Measurements from ENCODE around the gene PPM1B.
"Not testable (repeated sequence)": the region's sequence is repeated elsewhere in the genome, so short reads cannot be mapped to it uniquely, and the experiment has no call there.

The PPM1B gene

GRCh38 chr2:44201648-44202165 lies 33.0 kb downstream of the PPM1B start:
- peaks cover 18% of the 10 kb centered on the region for H3K36me3 Mint-ChIP-seq
- H3K27me3 Mint-ChIP-seq, result no peaks in the 10 kb centered on the region
- peaks cover 4% of the 10 kb centered on the region for H3K9me3 Mint-ChIP-seq (ENCODE audit: low read depth)
- H3K27ac Mint-ChIP-seq, result peak overlapping the region; percentile 46
- H3K4me3 Mint-ChIP-seq, result no peak overlapping the region
- peaks cover 71% of the 10 kb centered on the region for H3K4me1 Mint-ChIP-seq (ENCODE audit: low read depth)

GRCh38 chr2:44203542-44203941 lies 34.9 kb downstream of the PPM1B start:
- Mint-ChIP-seq H3K36me3 (peaks cover 18% of the 10 kb centered on the region), H3K9me3 (ENCODE audit: low read depth) (peaks cover 4% of the 10 kb centered on the region), H3K4me1 (ENCODE audit: low read depth) (peaks cover 67% of the 10 kb centered on the region), H3K27ac (peak overlapping the region; percentile 4), H3K4me3 (peak overlapping the region; percentile 2), H3K27me3 (no peaks in the 10 kb centered on the region)

DNA sequence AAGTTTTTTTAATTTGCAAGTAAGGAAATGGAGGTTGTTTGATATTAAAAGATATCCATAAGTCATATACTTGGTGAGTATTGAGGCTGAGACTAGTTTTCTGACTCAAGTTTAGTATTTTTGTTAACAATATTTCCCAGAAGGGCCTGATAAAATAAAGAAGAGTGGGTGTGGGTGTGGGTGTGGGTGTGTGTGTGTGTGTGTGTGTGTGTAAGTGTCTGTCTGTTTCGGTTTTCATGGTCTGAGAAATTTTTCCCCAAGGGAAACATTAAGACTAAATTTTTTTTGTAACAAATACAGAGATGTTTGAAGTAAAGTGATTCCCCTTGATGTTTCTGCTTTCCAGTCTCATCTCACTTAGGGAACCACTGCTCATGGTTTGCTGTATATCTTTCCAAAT lies 36.5 kb downstream of the PPM1B start:
- H3K36me3 Mint-ChIP-seq, result peaks cover 18% of the 10 kb centered on the region
- H3K4me3 Mint-ChIP-seq, result peak overlapping the region; percentile 3
- no peaks in the 10 kb centered on the region for H3K27me3 Mint-ChIP-seq
- H3K27ac Mint-ChIP-seq, result peak overlapping the region; percentile 75
- peaks cover 58% of the 10 kb centered on the region for H3K4me1 Mint-ChIP-seq (ENCODE audit: low read depth)
- peaks cover 4% of the 10 kb centered on the region for H3K9me3 Mint-ChIP-seq (ENCODE audit: low read depth)

DNA sequence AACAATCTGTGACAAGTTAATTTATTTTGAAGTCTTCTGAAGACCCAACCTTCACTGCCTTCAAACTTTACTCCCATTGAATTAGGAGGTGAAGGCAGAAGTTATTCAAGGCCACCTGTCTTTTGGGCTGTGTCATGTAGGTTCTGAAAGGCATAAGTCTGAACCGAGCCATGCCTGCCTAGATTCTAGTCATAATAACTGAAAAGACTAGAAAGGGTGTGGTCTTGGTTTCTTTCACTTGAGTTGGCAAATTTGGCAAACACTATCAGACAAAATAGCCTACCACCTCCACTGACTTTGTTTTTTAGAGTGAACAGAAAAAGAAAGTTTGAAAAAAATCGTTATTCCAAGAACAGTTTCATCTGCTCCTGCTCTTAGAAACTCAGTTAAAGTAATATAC lies 38.4 kb downstream of the PPM1B start:
- Mint-ChIP-seq H3K36me3 (peaks cover 10% of the 10 kb centered on the region), H3K27ac (no peak overlapping the region), H3K4me3 (no peak overlapping the region), H3K4me1 (ENCODE audit: low read depth) (peaks cover 41% of the 10 kb centered on the region), H3K9me3 (ENCODE audit: low read depth) (peaks cover 4% of the 10 kb centered on the region), H3K27me3 (no peaks in the 10 kb centered on the region)

- not testable (repeated sequence) for H3K27ac Mint-ChIP-seq; H3K27me3 Mint-ChIP-seq; H3K4me3 Mint-ChIP-seq; H3K9me3 Mint-ChIP-seq (ENCODE audit: low read depth)
- peaks cover 10% of the 10 kb centered on the region for H3K36me3 Mint-ChIP-seq
- H3K4me1 Mint-ChIP-seq (ENCODE audit: low read depth), result peaks cover 38% of the 10 kb centered on the region
Measured at GRCh38 chr2:44207648-44208047, 39.0 kb downstream of the PPM1B start.

GRCh38 chr2:44210362-44210761 lies 41.7 kb downstream of the PPM1B start:
- no peak overlapping the region for H3K27ac Mint-ChIP-seq
- H3K9me3 Mint-ChIP-seq (ENCODE audit: low read depth), result no peaks in the 10 kb centered on the region
- peaks cover 3% of the 10 kb centered on the region for H3K36me3 Mint-ChIP-seq
- no peaks in the 10 kb centered on the region for H3K27me3 Mint-ChIP-seq
- H3K4me3 Mint-ChIP-seq, result no peak overlapping the region
- H3K4me1 Mint-ChIP-seq (ENCODE audit: low read depth), result peaks cover 27% of the 10 kb centered on the region

DNA sequence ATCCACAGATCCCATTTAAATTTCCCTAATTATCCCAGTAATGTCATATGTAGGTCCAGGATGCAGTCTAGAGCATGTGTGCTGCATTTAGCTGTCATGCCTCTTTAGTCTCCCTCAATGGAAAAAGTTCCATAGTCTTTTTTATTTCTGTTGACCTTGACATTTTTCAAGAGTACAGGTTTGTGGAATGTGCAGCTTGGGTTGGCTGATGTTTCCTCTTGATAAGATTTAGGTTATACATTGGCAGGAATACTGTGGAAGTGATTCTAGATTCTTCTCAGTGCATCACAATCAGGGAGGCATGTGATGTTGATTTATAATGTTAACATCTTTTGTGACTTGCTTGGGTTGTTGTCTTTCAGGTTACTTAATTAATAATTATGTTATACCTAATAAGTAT lies 42.5 kb downstream of the PPM1B start:
- peaks cover 30% of the 10 kb centered on the region for H3K4me1 Mint-ChIP-seq (ENCODE audit: low read depth)
- H3K27me3 Mint-ChIP-seq, result no peaks in the 10 kb centered on the region
- H3K9me3 Mint-ChIP-seq (ENCODE audit: low read depth), result no peaks in the 10 kb centered on the region
- no peak overlapping the region for H3K27ac Mint-ChIP-seq
- peaks cover 7% of the 10 kb centered on the region for H3K36me3 Mint-ChIP-seq
- no peak overlapping the region for H3K4me3 Mint-ChIP-seq

GRCh38 chr2:44212302-44212701 lies 43.6 kb downstream of the PPM1B start:
- peaks cover 30% of the 10 kb centered on the region for H3K4me1 Mint-ChIP-seq (ENCODE audit: low read depth)
- H3K4me3 Mint-ChIP-seq, result no peak overlapping the region
- no peaks in the 10 kb centered on the region for H3K9me3 Mint-ChIP-seq (ENCODE audit: low read depth)
- peaks cover 7% of the 10 kb centered on the region for H3K36me3 Mint-ChIP-seq
- H3K27ac Mint-ChIP-seq, result no peak overlapping the region
- H3K27me3 Mint-ChIP-seq, result no peaks in the 10 kb centered on the region

DNA sequence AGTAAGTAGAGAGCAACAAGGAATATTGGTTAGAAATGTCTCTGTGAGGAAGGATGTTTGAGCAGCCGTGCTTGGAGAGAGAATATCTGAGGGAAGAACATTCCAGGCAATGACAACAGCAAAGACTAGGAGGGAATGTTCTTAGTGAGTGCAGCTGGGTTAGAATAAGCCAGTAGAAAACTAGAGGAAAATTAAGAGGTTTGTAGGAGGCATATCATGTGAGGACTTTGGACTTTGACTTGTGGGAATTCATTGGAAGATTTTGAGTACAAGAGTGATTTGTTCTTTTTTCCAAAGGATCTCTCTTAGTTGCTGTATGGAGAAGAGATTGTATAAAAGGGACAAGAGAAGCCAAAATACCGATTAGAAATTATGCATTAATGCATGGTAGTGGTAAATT lies 47.2 kb downstream of the PPM1B start:
- Mint-ChIP-seq H3K4me3 (no peak overlapping the region), H3K27ac (peak overlapping the region; percentile 70), H3K36me3 (peaks cover 8% of the 10 kb centered on the region), H3K27me3 (no peaks in the 10 kb centered on the region), H3K4me1 (ENCODE audit: low read depth) (peaks cover 29% of the 10 kb centered on the region), H3K9me3 (ENCODE audit: low read depth) (no peaks in the 10 kb centered on the region)

DNA sequence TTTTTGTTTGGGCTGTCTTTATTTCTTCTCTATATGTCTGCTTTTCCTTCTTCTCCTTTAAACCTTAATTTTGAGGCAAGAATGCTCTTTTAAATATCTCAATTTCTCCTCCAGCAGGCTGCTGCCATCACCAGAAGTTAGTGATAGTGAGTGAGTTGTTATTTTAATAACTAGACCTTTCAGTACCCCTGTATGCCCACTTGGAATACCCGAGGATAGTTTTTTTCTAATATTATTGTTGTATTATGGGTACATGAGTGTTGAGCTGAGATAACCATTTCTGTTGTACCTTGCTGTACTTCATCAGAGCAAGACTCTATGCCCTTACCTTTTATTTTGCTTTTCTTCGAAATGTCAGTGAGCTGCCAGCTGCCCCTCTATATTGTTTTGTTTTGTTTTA lies 50.1 kb downstream of the PPM1B start:
- Mint-ChIP-seq H3K4me3 (no peak overlapping the region), H3K9me3 (ENCODE audit: low read depth) (no peaks in the 10 kb centered on the region), H3K27me3 (no peaks in the 10 kb centered on the region), H3K36me3 (peaks cover 8% of the 10 kb centered on the region), H3K4me1 (ENCODE audit: low read depth) (peaks cover 20% of the 10 kb centered on the region), H3K27ac (no peak overlapping the region)

GRCh38 chr2:44226753-44227152 lies 58.1 kb downstream of the PPM1B start:
- no peak overlapping the region for H3K27ac Mint-ChIP-seq
- H3K9me3 Mint-ChIP-seq (ENCODE audit: low read depth), result no peaks in the 10 kb centered on the region
- peaks cover 15% of the 10 kb centered on the region for H3K4me1 Mint-ChIP-seq (ENCODE audit: low read depth)
- H3K36me3 Mint-ChIP-seq, result peaks cover 10% of the 10 kb centered on the region
- no peaks in the 10 kb centered on the region for H3K27me3 Mint-ChIP-seq
- H3K4me3 Mint-ChIP-seq, result no peak overlapping the region

DNA sequence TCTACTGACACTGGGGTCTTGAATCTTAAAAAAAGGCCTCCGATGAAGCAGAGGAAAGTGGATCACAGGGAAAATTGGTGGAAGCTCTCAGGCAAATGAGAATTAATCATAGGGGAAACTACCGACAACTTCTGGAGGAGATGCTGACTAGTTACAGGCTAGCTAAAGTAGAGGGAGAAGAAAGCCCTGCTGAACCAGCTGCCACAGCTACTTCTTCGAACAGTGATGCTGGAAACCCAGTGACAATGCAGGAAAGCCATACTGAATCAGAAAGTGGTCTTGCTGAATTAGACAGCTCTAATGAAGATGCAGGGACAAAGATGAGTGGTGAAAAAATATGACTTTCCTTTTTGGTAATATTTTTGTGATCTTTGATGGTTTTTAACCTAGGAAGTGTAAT lies 61.7 kb downstream of the PPM1B start:
- Mint-ChIP-seq H3K9me3 (ENCODE audit: low read depth) (no peaks in the 10 kb centered on the region), H3K4me1 (ENCODE audit: low read depth) (peaks cover 24% of the 10 kb centered on the region), H3K27me3 (no peaks in the 10 kb centered on the region), H3K4me3 (no peak overlapping the region), H3K36me3 (peaks cover 6% of the 10 kb centered on the region), H3K27ac (peak overlapping the region; percentile 83)

DNA sequence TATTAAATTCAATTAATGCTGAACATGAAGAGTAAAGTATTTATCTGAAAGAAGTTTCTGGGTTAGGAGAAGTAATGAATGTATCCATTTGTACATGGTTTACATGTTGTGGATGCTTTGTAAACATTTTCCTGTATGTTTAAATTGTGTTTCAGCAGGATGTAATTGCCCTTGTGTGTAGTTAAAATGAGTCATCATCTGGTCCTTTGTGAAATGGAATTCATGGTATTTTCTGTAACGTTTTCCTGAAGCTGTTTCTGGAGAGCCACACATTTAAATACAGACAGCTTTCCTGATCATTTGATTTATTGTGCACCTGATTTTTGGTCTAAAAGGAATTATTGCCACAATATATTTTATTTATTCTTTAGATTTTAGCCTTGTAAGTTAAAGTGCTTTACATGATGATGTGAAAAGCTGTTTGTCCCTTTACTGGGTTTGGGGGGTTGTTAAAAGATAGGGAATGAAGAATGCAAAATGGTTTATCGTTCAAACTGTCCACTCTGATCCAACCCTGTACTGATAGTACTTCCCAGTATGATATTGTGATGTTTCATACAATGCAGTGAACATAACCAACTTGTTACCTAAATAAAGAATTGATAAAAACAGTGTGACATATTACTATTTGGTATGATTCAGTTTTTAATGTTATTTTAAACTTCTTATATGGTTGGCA lies 64.9 kb downstream of the PPM1B start:
- no peak overlapping the region for H3K4me3 Mint-ChIP-seq
- peaks cover 38% of the 10 kb centered on the region for H3K4me1 Mint-ChIP-seq (ENCODE audit: low read depth)
- H3K9me3 Mint-ChIP-seq (ENCODE audit: low read depth), result no peaks in the 10 kb centered on the region
- H3K27ac Mint-ChIP-seq, result no peak overlapping the region
- H3K27me3 Mint-ChIP-seq, result no peaks in the 10 kb centered on the region
- peaks cover 4% of the 10 kb centered on the region for H3K36me3 Mint-ChIP-seq

DNA sequence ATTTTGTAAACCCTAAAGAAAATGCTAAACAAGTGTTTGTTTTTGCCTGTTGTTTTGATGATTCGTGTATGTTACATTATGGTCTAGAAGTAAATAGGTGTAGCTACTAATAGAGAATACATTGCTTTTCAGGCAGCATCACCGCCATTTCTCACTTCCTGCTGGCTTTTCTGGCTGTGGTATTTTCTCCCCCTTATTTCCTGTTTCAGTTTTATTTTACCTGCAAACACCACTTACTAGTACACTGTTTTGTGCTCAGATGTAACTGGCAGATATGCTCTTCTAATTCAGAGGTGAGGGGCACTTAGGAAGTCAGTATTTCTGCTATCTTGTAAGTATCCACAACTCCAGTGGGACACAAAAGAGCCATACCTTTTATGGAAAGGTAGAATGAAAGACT lies 68.5 kb downstream of the PPM1B start:
- Mint-ChIP-seq H3K36me3 (peaks cover 4% of the 10 kb centered on the region), H3K4me3 (peak overlapping the region; percentile 70), H3K4me1 (ENCODE audit: low read depth) (peaks cover 37% of the 10 kb centered on the region), H3K27ac (peak overlapping the region; percentile 77), H3K27me3 (no peaks in the 10 kb centered on the region), H3K9me3 (ENCODE audit: low read depth) (no peaks in the 10 kb centered on the region)

DNA sequence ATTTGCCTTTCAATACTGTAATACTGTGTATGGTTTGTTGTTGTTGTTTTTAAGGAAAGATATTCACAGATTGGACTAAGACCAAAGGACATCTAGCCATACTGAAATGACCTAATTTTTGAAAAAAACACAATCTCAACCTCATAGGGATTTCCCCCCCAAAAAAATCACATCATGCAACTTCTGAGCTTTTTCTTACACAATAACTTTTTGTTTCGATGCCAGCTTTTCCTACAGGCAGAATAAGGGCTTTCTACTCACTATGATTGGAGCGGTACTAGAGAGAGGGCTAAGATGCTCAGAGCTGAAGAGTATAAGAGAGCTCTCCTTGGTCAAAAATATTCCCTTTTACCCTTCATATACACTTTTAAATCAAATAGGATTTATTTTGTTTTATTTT lies 74.2 kb downstream of the PPM1B start:
- no peak overlapping the region for H3K27ac Mint-ChIP-seq
- peaks cover 40% of the 10 kb centered on the region for H3K4me1 Mint-ChIP-seq (ENCODE audit: low read depth)
- no peaks in the 10 kb centered on the region for H3K36me3 Mint-ChIP-seq
- no peaks in the 10 kb centered on the region for H3K9me3 Mint-ChIP-seq (ENCODE audit: low read depth)
- no peaks in the 10 kb centered on the region for H3K27me3 Mint-ChIP-seq
- H3K4me3 Mint-ChIP-seq, result no peak overlapping the region
